Measurements from ENCODE around the gene OR4D9.
A peak's percentile ranks its signal among the peaks of the same experiment; 100 is the strongest.

Gene OR4D9

GRCh38 chr11:59550842-59551658 is 39.7 kb downstream of the OR4D9 start:
- DNase-seq, result peak; percentile 92 to 93

- peak; percentile 44 to 67 for DNase-seq
Observed at GRCh38 chr11:59551659-59552521, 40.6 kb downstream of the OR4D9 start.

- DNase-seq, result no peak
Observed at GRCh38 chr11:59552844-59553243, 41.5 kb downstream of the OR4D9 start.

GRCh38 chr11:59553323-59553722 is 42.0 kb downstream of the OR4D9 start:
- DNase-seq, result no peak

- no peak for DNase-seq
Observed at GRCh38 chr11:59555601-59556114, 44.3 kb downstream of the OR4D9 start.

GRCh38 chr11:59556115-59556916 is 45.0 kb downstream of the OR4D9 start:
- peak; percentile 79 to 83 for DNase-seq

- DNase-seq, result peak; percentile 25 to 67
Observed at GRCh38 chr11:59556917-59557348, 45.6 kb downstream of the OR4D9 start.

- DNase-seq, result no peak
Observed at GRCh38 chr11:59558270-59558643, 46.9 kb downstream of the OR4D9 start.

GRCh38 chr11:59559886-59560285 is 48.5 kb downstream of the OR4D9 start:
- no peak for DNase-seq

GRCh38 chr11:59560290-59560701 is 49.0 kb downstream of the OR4D9 start:
- DNase-seq, result peak; percentile 50 to 84

GRCh38 chr11:59560702-59561473 is 49.5 kb downstream of the OR4D9 start:
- DNase-seq, result peak; percentile 70 to 81

GRCh38 chr11:59562292-59562691 is 51.0 kb downstream of the OR4D9 start:
- DNase-seq, result no peak

Data from NCI-H524 (cell line).